Peyer's patch (tissue), 4 donors: Measurements from ENCODE around the gene BCAS3. TPM values are rescaled to one million over a fixed set of nuclear protein-coding genes. Genes with fewer than 3 reads are reported as not detected.

ENCODE experiments used
- DNase-seq, 3 donors: peaks; one replicate each; pipeline ENCODE4 v3.0.0-alpha.2; 2017 to 2019
- H3K27ac ChIP-seq, 4 donors: fragments of 200-600 bp; sonication (generic); one replicate each; pipeline ENCODE4 v1.5.1; 2016 to 2019
- H3K27me3 ChIP-seq, 2 donors: fragments of 200-600 bp; sonication (generic); one replicate each; pipeline ENCODE4 v1.5.1; 2019
- H3K36me3 ChIP-seq, 3 donors: fragments of 200-600 bp; sonication (generic); one replicate each; pipeline ENCODE4 v1.5.1; 2016 to 2019
- H3K4me1 ChIP-seq, 4 donors: fragments of 200-600 bp; sonication (generic); one replicate each; pipeline ENCODE4 v1.5.1; 2016 to 2019
- H3K4me3 ChIP-seq, 4 donors: fragments of 200-600 bp; sonication (generic); 1 replicate in 3 of 4; 2 replicates in 1 of 4; pipeline ENCODE4 v1.5.1; 2016 to 2019; ENCODE audit warnings: mild to moderate bottlenecking in 1 of 4
- H3K9me3 ChIP-seq, 4 donors: fragments of 200-600 bp; sonication (generic); one replicate each; pipeline ENCODE4 v1.5.1; 2016 to 2019; ENCODE audit warnings: mild to moderate bottlenecking in 1 of 4
- CTCF ChIP-seq, 6 experiments: fragments of 450-650 bp in 4 of 6; fragments of 200-600 bp in 2 of 6; sonication (generic) in 1 of 6; IDR thresholded peaks; one replicate each; pipeline ENCODE4 v1.5.1; 2017 to 2019; ENCODE audit warnings: antibody characterized with exemption in 6 of 6, mild to moderate bottlenecking in 3 of 6, moderate library complexity in 1 of 6
- POLR2A ChIP-seq, 2 donors: fragments of 450-650 bp; IDR thresholded peaks; one replicate each; pipeline ENCODE4 v1.5.1; 2017; ENCODE audit warnings: antibody characterized with exemption in 2 of 2, mild to moderate bottlenecking in 2 of 2, moderate library complexity in 2 of 2
- total RNA-seq, 4 donors: library from RNA; depleted of rRNA; stranded (reverse); fragments of >200 nt; gene quantifications; one replicate each; pipeline ENCODE4 v1.1.0, GENCODE V29; 2016

Gene BCAS3
- total RNA-seq, 4 donors from 2014 or later, result 25.7 to 109 (median 57.1) TPM

GRCh38 chr17:61401389-61402072 lies 723.9 kb downstream of the BCAS3 start:
- peaks cover 0 to 72% of the 10 kb centered on the region in 2 donors for H3K27me3 ChIP-seq
- no peak for DNase-seq
- peaks cover 0 to 59% (median 32%) of the 10 kb centered on the region in 4 donors for H3K4me1 ChIP-seq

GRCh38 chr17:61402073-61402541 lies 724.5 kb downstream of the BCAS3 start:
- Histone ChIP-seq H3K9me3 (no peaks in the 10 kb centered on the region), H3K4me1 (peaks cover 0 to 54% (median 29%) of the 10 kb centered on the region in 4 donors), H3K4me3 (peak overlapping the region; percentile 9 to 59 (median 39)), H3K27me3 (peaks cover 0 to 67% of the 10 kb centered on the region in 2 donors), H3K27ac (peak overlapping the region in 3 of 4 donors; percentile 31 to 82 (median 77)), H3K36me3 (no peaks in the 10 kb centered on the region)
- TF ChIP-seq POLR2A (IDR thresholded peaks at IDR 0.05) (no peak), CTCF (IDR thresholded peaks at IDR 0.05) (no peak)
- no peak for DNase-seq

More at GRCh38 chr17:61401389-61402072, 723.9 kb downstream of the BCAS3 start:
- Histone ChIP-seq H3K27ac (peak overlapping the region in 2 of 4 donors; percentile 77 to 82), H3K36me3 (no peaks in the 10 kb centered on the region), H3K9me3 (no peaks in the 10 kb centered on the region), H3K4me3 (peak overlapping the region; percentile 9 to 59 (median 39))
- no peak for TF ChIP-seq CTCF (IDR thresholded peaks at IDR 0.05)
- TF ChIP-seq POLR2A (IDR thresholded peaks at IDR 0.05), result no peak

GRCh38 chr17:61402978-61403800 lies 725.5 kb downstream of the BCAS3 start:
- H3K4me1 ChIP-seq, result peaks cover 0 to 54% (median 24%) of the 10 kb centered on the region in 4 donors
- peak overlapping the region; percentile 8 to 41 (median 38) for H3K4me3 ChIP-seq
- TF ChIP-seq CTCF (IDR thresholded peaks at IDR 0.05), result no peak
- TF ChIP-seq POLR2A (IDR thresholded peaks at IDR 0.05), result no peak
- no peaks in the 10 kb centered on the region for H3K36me3 ChIP-seq
- peak overlapping the region in 2 of 4 donors; percentile 71 to 77 for H3K27ac ChIP-seq
- H3K9me3 ChIP-seq, result no peaks in the 10 kb centered on the region
- peak in 1 of 3 donors; percentile 54 for DNase-seq
- H3K27me3 ChIP-seq, result peaks cover 0 to 56% of the 10 kb centered on the region in 2 donors

GRCh38 chr17:61403801-61404662 lies 726.4 kb downstream of the BCAS3 start:
- Histone ChIP-seq H3K9me3 (no peaks in the 10 kb centered on the region), H3K27me3 (peaks cover 0 to 53% of the 10 kb centered on the region in 2 donors), H3K27ac (peak overlapping the region in 2 of 4 donors; percentile 71 to 77), H3K4me1 (peaks cover 0 to 51% (median 24%) of the 10 kb centered on the region in 4 donors), H3K4me3 (peak overlapping the region; percentile 8 to 41 (median 40)), H3K36me3 (no peaks in the 10 kb centered on the region)
- TF ChIP-seq CTCF (IDR thresholded peaks at IDR 0.05), result no peak
- peak in 1 of 3 donors; percentile 50 for DNase-seq

GRCh38 chr17:61404663-61404912 lies 726.9 kb downstream of the BCAS3 start:
- H3K36me3 ChIP-seq, result no peaks in the 10 kb centered on the region
- no peak for DNase-seq
- no peaks in the 10 kb centered on the region for H3K9me3 ChIP-seq
- TF ChIP-seq POLR2A (IDR thresholded peaks at IDR 0.05), result no peak
- TF ChIP-seq CTCF (IDR thresholded peaks at IDR 0.05), result no peak
- peaks cover 0 to 47% (median 20%) of the 10 kb centered on the region in 4 donors for H3K4me1 ChIP-seq
- H3K27me3 ChIP-seq, result peaks cover 0 to 48% of the 10 kb centered on the region in 2 donors
- peak overlapping the region in 3 of 4 donors; percentile 9 to 77 (median 71) for H3K27ac ChIP-seq
- peak overlapping the region; percentile 4 to 41 (median 40) for H3K4me3 ChIP-seq
